HepG2 (cell line): Measurements from ENCODE around the gene PRB3.

Experiments
- KLF13 ChIP-seq: sonication (generic); formaldehyde crosslinking; IDR thresholded peaks from 2 replicates; pipeline ENCODE4 v1.4.0; 2020; ENCODE audit warnings: mild to moderate bottlenecking, missing genetic modification reagents
- SIN3A ChIP-seq: IDR thresholded peaks from 2 replicates; pipeline ENCODE4 v1.6.1; 2011; ENCODE audit warnings: low read depth, mild to moderate bottlenecking, control low read depth, low read length, borderline replicate concordance
- ZNF619 ChIP-seq: sonication (generic); formaldehyde crosslinking; IDR thresholded peaks from 2 replicates; pipeline ENCODE4 v1.4.0; 2020; ENCODE audit warnings: mild to moderate bottlenecking, missing genetic modification reagents
- TF ChIP-seq, protein P1 (sequence below): sonication (generic); formaldehyde crosslinking; IDR thresholded peaks from 2 replicates; pipeline ENCODE4 v1.5.0; 2020; ENCODE audit warnings: missing genetic modification reagents

DNA sequence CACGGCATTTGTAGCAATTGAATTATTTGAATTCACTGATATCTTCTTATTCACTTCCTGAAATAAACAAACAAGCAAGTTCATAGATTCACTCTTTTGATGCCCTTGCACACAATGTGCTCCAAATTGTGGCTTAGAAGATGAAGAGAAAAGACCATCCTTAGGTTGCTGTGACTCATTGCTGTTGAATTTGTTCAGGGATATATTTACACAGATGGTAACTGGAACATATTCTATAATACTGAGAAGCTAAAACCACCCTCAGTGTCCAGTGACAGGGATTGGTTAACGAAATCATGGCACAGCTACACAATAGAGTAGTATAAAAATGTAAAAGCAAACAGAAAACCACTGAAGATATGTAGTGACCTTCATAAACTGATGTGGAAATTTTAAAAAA is 37.6 kb upstream of the PRB3 start:
- TF ChIP-seq ZNF619 (CRISPR knock-in tag) (no peak), KLF13 (CRISPR knock-in tag) (no peak), SIN3A (no peak)
- TF ChIP-seq, protein P1, sequence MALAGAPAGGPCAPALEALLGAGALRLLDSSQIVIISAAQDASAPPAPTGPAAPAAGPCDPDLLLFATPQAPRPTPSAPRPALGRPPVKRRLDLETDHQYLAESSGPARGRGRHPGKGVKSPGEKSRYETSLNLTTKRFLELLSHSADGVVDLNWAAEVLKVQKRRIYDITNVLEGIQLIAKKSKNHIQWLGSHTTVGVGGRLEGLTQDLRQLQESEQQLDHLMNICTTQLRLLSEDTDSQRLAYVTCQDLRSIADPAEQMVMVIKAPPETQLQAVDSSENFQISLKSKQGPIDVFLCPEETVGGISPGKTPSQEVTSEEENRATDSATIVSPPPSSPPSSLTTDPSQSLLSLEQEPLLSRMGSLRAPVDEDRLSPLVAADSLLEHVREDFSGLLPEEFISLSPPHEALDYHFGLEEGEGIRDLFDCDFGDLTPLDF (CRISPR knock-in tag): no peak
